Measurements from ENCODE around the gene CUL3. TPM values are rescaled to one million over a fixed set of nuclear protein-coding genes. Genes with fewer than 3 reads are reported as not detected.
"Not testable (repeated sequence)": the region's sequence is repeated elsewhere in the genome, so short reads cannot be mapped to it uniquely, and the experiment has no call there.

CUL3 gene
- total RNA-seq, 1 experiment from 2014 or later = 86.2 TPM

DNA sequence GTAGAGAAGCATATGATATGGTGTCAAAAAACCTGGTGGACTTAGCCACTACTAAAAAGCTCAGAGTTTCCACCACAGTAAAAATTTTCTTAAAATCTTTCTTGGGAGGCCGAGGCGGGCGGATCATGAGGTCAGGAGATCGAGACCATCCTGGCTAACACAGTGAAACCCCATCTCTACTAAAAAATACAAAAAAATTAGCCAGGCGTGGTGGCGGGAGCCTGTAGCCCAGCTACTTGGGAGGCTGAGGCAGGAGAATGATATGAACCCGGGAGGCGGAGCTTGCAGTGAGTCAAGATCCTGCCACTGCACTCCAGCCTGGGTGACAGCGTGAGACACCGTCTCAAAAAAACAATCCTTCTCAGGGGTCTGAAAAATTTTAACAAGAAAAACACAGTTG is 62.7 kb downstream of the CUL3 start:
- CTCF ChIA-PET; DNase-seq (ENCODE audit: low spot score); H3K27ac Mint-ChIP-seq; H3K4me3 Mint-ChIP-seq; H3K36me3 Mint-ChIP-seq; POLR2A ChIA-PET; H3K9me3 Mint-ChIP-seq; ATAC-seq; H3K27me3 Mint-ChIP-seq (ENCODE audit: low read depth): not testable (repeated sequence)
- H3K4me1 Mint-ChIP-seq = peaks cover 39% of the 10 kb centered on the region

DNA sequence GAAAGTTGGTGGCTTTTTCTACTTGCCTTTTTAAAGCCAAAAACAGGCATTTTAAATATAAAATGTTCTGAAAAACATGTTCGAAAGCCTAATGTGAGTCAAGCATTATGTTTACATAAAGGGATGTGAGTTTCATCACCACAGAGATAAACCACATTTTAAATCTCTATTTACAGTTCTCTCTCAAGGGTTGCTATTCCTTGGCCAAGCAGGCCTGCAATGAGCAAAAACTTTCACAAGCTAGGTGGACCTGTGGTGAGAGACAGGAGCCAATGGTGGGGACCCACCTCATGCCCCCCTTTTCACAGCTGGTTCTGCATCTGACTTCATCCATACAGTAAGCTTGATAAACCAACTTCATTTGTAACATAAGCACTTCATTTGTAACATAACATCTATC is 65.1 kb downstream of the CUL3 start:
- Mint-ChIP-seq H3K27ac (no peak overlapping the region), H3K4me3 (no peak overlapping the region), H3K9me3 (no peaks in the 10 kb centered on the region), H3K4me1 (peaks cover 27% of the 10 kb centered on the region), H3K27me3 (ENCODE audit: low read depth) (no peaks in the 10 kb centered on the region), H3K36me3 (no peaks in the 10 kb centered on the region)
- ATAC-seq = no peak
- TF ChIP-seq OVOL2 (CRISPR knock-in tag; IDR thresholded peaks at IDR 0.05; ENCODE audit: borderline replicate concordance) (no peak), E2F4 (CRISPR knock-in tag; IDR thresholded peaks at IDR 0.05; ENCODE audit: borderline replicate concordance, low read depth) (no peak), ZNF396 (CRISPR knock-in tag; IDR thresholded peaks at IDR 0.05; ENCODE audit: borderline replicate concordance) (no peak), ATF1 (CRISPR knock-in tag; IDR thresholded peaks at IDR 0.05) (no peak), ATF3 (CRISPR knock-in tag; conservative IDR thresholded peaks at IDR 0.05) (no peak), ZSCAN18 (CRISPR knock-in tag; IDR thresholded peaks at IDR 0.05) (no peak), TP53 (CRISPR knock-in tag; IDR thresholded peaks at IDR 0.05) (no peak), PREB (CRISPR knock-in tag; IDR thresholded peaks at IDR 0.05; ENCODE audit: borderline replicate concordance) (no peak), HMGXB4 (CRISPR knock-in tag; IDR thresholded peaks at IDR 0.05) (no peak), GABPB1 (CRISPR knock-in tag; IDR thresholded peaks at IDR 0.05) (no peak), FOXP1 (CRISPR knock-in tag; IDR thresholded peaks at IDR 0.05; ENCODE audit: borderline replicate concordance) (no peak)
- TF ChIP-seq, protein P1, sequence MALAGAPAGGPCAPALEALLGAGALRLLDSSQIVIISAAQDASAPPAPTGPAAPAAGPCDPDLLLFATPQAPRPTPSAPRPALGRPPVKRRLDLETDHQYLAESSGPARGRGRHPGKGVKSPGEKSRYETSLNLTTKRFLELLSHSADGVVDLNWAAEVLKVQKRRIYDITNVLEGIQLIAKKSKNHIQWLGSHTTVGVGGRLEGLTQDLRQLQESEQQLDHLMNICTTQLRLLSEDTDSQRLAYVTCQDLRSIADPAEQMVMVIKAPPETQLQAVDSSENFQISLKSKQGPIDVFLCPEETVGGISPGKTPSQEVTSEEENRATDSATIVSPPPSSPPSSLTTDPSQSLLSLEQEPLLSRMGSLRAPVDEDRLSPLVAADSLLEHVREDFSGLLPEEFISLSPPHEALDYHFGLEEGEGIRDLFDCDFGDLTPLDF (CRISPR knock-in tag; IDR thresholded peaks at IDR 0.05) = no peak
- TF ChIP-seq, protein P2, sequence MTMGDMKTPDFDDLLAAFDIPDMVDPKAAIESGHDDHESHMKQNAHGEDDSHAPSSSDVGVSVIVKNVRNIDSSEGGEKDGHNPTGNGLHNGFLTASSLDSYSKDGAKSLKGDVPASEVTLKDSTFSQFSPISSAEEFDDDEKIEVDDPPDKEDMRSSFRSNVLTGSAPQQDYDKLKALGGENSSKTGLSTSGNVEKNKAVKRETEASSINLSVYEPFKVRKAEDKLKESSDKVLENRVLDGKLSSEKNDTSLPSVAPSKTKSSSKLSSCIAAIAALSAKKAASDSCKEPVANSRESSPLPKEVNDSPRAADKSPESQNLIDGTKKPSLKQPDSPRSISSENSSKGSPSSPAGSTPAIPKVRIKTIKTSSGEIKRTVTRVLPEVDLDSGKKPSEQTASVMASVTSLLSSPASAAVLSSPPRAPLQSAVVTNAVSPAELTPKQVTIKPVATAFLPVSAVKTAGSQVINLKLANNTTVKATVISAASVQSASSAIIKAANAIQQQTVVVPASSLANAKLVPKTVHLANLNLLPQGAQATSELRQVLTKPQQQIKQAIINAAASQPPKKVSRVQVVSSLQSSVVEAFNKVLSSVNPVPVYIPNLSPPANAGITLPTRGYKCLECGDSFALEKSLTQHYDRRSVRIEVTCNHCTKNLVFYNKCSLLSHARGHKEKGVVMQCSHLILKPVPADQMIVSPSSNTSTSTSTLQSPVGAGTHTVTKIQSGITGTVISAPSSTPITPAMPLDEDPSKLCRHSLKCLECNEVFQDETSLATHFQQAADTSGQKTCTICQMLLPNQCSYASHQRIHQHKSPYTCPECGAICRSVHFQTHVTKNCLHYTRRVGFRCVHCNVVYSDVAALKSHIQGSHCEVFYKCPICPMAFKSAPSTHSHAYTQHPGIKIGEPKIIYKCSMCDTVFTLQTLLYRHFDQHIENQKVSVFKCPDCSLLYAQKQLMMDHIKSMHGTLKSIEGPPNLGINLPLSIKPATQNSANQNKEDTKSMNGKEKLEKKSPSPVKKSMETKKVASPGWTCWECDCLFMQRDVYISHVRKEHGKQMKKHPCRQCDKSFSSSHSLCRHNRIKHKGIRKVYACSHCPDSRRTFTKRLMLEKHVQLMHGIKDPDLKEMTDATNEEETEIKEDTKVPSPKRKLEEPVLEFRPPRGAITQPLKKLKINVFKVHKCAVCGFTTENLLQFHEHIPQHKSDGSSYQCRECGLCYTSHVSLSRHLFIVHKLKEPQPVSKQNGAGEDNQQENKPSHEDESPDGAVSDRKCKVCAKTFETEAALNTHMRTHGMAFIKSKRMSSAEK (CRISPR knock-in tag; IDR thresholded peaks at IDR 0.05; ENCODE audit: borderline replicate concordance) = no peak
- TF ChIP-seq, protein P3, sequence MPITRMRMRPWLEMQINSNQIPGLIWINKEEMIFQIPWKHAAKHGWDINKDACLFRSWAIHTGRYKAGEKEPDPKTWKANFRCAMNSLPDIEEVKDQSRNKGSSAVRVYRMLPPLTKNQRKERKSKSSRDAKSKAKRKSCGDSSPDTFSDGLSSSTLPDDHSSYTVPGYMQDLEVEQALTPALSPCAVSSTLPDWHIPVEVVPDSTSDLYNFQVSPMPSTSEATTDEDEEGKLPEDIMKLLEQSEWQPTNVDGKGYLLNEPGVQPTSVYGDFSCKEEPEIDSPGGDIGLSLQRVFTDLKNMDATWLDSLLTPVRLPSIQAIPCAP (CRISPR knock-in tag; IDR thresholded peaks at IDR 0.05) = no peak
- ChIA-PET POLR2A (no interaction called here), CTCF (no interaction called here)
- DNase-seq (ENCODE audit: low spot score) = no peak

Data from WTC11 (cell line).